GM21528 (cell line): ENCODE data around the gene CCDC88C.

Experiments
- ATAC-seq: cut with Tn5 transposase; IDR thresholded peaks from one replicate; pipeline ENCODE4 v1.9.1; 2021; ENCODE audit warnings: mild to moderate bottlenecking, moderate library complexity; ENCODE audit not compliant: unreplicated experiment, low FRiP score

The CCDC88C gene

GRCh38 chr14:91351512-91351862, 66.1 kb downstream of the CCDC88C start:
- ATAC-seq, result no peak

GRCh38 chr14:91350813-91351511, 66.7 kb downstream of the CCDC88C start:
- ATAC-seq, result peak; percentile 71

DNA sequence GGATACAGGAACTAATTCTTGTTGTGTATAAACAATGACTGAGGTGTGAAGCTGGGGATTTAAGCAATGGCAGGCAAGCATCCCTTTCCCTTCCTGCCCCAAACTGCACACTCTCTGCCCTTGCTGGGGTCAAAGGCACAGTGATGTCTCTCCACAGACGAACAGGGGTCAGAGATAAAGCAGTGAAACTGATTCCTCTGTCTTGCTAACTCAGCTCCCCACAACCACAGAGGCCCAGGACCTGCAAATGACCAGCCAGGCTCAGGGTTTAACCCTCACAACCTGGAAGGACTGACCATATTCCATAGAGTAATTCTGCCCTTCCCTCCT, 67.2 kb downstream of the CCDC88C start:
- ATAC-seq, result peak; percentile 2

DNA sequence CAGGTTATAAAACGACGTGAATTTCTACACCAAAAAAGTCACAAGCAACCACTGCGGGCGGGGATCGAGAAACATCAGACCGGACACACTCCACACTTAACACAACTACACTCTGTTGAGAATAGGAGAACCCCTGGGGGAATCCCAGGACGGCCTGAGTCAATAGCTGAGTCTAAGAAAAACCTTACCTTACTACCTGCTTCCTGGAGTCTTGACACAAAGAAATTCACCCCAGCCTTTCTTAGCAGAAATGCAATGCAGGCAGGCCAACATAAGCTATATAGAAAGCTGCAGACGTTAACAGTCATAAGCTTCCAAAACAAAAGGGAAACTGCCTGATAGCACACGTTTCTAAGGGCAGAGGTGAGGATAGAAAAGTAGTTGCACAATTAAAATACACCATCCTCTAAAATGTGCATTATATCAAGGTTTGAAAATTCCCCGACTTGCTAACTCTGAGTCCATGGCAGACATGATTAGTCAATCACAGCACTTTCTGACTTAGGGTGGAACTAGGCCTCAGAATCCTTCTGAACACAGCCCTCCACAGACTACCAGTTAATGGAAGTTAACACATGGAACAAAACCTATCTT, 68.0 kb downstream of the CCDC88C start:
- ATAC-seq, result peak; percentile 54

DNA sequence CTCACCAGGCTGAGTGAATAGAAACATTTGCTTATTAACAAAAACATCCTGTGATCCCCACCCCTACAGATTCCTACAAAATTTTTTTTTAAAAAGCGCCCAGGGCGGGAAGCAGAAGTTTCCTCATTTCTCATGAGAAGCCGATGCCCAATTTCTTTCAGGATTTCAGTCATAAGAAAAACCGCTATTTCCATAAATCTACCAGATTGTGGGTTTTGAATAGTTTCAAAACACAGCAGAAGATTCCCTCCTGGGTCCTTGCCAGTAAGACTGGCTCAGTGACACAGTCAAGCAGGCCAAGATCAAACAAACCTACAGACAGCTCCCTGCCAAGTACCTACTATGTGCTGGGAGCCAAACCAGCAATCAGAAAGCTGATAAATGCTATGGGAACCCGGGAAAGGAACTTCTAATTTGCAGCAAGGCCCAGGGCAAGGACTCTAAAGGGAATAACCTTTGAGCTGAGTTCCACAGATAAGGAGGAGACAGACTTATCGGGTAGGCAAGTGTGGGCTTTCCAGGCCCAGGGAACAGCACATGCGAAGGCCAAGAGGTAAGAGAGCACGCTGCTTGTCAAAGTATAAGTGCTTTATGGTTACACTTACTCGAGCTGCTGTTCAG, 68.7 kb downstream of the CCDC88C start:
- peak; percentile 7 for ATAC-seq

DNA sequence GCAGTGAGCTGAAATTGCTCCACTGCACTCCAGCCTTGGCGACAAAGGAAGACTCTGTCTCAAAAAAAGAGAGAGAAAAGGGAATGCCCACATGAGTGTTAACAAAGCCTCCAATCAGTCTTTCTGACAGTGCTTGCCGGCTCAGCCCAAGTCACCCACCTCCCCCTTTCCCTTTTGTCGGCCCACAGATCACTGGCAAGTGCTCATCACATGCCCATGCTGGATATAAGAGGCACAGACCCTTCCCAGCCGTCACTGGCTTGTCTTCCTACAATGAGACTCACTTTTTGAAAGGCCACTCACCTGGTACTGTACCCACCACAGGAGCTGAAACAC, 70.8 kb downstream of the CCDC88C start:
- no peak for ATAC-seq

DNA sequence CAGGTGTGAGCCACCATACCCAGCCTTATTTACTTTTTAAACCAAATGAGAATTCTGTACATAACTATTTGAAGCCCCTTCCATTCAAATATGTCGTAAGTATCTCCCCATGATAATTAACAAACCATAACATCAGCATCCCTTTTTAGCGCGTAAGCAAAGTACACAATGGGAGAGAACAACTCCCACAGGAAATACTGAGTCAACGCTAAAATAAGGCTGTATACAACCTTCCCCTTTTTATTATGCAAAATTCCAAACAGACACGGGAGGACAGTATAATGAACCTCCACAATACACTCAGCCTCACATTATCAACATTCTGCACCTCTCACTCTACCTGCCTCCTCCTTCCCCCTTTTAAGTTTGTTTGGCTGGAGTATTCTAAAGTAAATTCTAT, 73.5 kb downstream of the CCDC88C start:
- no peak for ATAC-seq

DNA sequence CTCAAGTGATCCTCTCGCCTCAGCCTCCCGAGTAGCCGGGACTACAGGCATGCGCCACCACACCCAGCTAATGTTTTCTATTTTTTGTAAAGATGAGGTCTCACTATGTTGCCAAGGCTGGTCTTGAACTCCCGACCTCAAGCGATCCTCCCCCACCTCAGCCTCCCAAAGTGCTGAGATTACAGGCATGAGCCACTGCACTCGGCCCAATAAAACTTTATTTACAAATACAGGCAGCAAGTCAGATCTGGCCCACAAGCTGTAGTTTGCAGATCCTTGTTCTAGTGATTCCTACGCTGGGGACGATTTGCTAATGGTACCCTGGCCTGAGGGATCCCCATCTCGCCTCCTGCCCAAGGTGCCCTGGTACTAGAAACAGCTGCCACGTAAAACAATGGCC, 74.6 kb downstream of the CCDC88C start:
- ATAC-seq, result no peak

DNA sequence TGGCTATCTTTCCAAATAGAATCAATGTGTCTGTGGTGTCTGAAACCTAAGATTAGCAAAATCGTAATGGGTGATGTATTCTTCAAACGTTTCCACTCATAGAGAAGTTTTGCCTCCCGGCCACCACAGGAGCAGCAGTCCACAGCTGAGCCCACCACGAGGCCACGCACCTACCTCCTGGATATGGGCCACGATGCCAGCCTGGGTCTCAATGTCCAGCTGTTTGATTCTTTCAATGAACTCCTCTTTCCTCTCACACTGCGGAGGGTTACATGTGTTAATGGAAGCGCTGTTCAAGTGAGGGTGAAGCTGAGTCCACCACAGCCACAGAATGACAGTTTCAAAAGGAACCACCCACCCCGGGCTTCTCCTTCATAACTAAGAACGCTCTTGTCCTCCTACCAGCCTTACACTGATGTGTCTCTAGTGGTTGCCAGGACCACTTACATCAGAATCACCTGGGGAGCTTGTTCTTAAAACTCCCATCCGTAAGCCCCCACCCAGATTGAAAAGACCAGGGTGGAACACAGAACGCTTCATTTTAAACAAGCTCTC, 75.3 kb downstream of the CCDC88C start:
- ATAC-seq, result no peak

GRCh38 chr14:91341751-91342154, 75.9 kb downstream of the CCDC88C start:
- ATAC-seq, result no peak

DNA sequence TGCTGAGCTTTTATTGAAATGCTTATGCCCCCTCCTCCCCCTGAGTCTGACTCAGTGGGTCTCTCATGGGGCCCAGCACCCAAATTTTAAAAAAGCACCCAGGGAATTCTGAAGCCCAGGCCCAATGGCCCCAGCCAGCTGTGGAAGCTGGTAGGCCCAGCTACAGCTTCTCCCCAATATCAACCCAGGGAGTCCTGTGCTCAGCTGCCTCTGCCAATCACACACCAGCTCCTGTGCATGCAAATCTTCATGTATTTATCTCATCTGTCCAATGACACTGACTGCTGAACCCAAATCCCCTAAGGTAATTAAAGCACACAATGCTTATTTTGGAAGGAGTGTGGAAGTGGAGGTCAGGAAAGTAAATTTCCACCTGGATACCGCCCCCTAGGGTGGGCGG, 76.3 kb downstream of the CCDC88C start:
- no peak for ATAC-seq

- ATAC-seq, result no peak
Measured at GRCh38 chr14:91339671-91340369, 77.8 kb downstream of the CCDC88C start.

GRCh38 chr14:91339076-91339475, 78.5 kb downstream of the CCDC88C start:
- ATAC-seq, result no peak

GRCh38 chr14:91338379-91338778, 79.2 kb downstream of the CCDC88C start:
- no peak for ATAC-seq

GRCh38 chr14:91337699-91338335, 79.8 kb downstream of the CCDC88C start:
- no peak for ATAC-seq

- no peak for ATAC-seq
Measured at GRCh38 chr14:91336093-91336450, 81.5 kb downstream of the CCDC88C start.

GRCh38 chr14:91335191-91336092, 82.2 kb downstream of the CCDC88C start:
- no peak for ATAC-seq

DNA sequence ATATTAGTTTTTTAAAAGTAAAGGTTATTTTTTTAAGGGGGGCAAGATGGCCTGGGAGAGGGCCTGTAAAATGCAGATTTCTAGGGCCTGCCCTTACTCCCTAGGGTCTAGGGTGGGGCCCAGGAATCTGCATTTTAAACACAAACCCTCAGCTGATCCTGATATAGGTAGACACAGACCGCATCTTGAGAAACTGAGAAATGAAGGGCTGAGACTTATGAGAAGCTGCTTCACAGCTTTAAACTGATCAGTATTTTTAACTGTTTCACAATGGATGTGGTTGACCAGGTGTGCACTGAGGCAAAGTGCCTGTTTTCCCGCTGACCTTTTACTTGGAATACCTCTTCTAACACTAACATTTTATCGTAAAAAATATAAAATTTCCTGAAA, 84.0 kb downstream of the CCDC88C start:
- peak; percentile 64 for ATAC-seq

DNA sequence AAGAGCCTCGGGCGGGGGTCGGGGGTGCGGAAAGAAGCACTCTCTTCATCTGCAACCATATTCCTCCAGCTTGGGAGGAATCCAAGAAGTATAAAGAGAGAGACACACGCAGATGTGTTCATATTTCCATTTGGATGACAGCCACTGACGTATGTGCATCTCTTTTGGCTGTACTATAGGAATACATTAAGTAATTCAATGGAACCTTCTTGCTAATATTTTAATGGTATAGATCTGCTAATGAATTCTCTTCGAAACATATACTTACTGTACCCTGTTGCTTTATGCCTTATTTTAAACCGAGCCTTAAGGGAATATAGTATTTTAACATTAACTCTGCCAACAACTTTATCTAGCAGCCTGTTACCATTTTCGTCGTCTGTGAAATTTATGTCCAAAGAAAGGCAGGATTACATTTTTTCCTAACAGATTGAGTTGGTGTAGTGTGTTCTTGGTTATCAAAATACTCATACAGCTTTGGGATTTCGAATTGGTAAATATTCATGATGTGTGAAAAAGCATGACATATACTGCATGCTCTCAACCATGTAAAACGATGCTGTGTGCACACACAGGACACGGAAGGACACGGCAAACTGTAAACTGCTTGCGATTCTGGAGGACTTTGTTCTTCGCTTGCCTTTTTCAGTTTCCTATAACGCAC, 84.5 kb downstream of the CCDC88C start:
- no peak for ATAC-seq
